Measurements from ENCODE around the gene SLC28A1.

DNA sequence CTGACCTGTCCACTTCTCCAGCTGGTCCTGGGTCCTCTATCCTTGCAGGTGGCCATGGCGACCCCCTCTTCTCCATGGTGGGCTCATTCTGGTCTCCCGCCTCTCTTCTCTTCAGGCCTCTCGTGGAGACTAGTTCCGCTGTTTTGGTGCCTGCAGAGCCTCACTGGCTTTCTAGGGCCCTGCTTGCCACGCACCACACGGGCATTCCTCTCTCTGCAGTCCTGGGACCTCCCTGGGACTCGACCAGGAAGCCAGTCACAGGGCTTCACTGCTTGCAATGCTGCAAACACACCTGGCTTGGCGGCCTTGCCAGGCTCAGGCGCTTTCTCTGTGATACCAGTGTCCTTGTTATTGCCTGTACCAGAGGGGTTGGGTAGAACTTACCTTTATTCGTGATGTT, 9.1 kb downstream of the SLC28A1 start:
- TF ChIP-seq EZH2phosphoT487 (IDR thresholded peaks at IDR 0.05; ENCODE audit: insufficient read depth, low read depth) (no peak), EZH2 (IDR thresholded peaks at IDR 0.05; ENCODE audit: insufficient read depth, poor library complexity, severe bottlenecking) (no peak)

All from GM23248 (cell line).